Hepatocyte (in vitro differentiated cells): ENCODE results near the gene PRDX1. TPM values are rescaled to one million over a fixed set of nuclear protein-coding genes. Genes with fewer than 3 reads are reported as not detected.
"Not testable (repeated sequence)": the region's sequence is repeated elsewhere in the genome, so short reads cannot be mapped to it uniquely, and the experiment has no call there.

Experiments used
- DNase-seq: peaks from one replicate; pipeline ENCODE4 v3.0.0-alpha.2; 2016; ENCODE audit warnings: low spot score
- H2AFZ ChIP-seq: fragments of 200-600 bp; sonication (generic); 2 replicates; pipeline ENCODE4 v1.6.0; 2016; ENCODE audit warnings: antibody characterized with exemption, mild to moderate bottlenecking
- H3K27ac ChIP-seq: fragments of 200-600 bp; sonication (generic); 2 replicates; pipeline ENCODE4 v1.5.1; 2016; ENCODE audit warnings: mild to moderate bottlenecking
- H3K27me3 ChIP-seq: fragments of 200-600 bp; sonication (generic); 2 replicates; pipeline ENCODE4 v1.6.1; 2016
- H3K36me3 ChIP-seq: fragments of 200-600 bp; sonication (generic); replicated peaks from 2 replicates; pipeline ENCODE4 v1.5.1; 2016; ENCODE audit warnings: low read depth; ENCODE audit not compliant: insufficient read depth
- H3K4me1 ChIP-seq: fragments of 200-600 bp; sonication (generic); 2 replicates; pipeline ENCODE4 v1.5.1; 2016; ENCODE audit warnings: mild to moderate bottlenecking, moderate library complexity; ENCODE audit not compliant: insufficient read depth
- H3K4me2 ChIP-seq: fragments of 200-600 bp; sonication (generic); 2 replicates; pipeline ENCODE4 v1.6.0; 2016
- H3K4me3 ChIP-seq: fragments of 200-600 bp; sonication (generic); 2 replicates; pipeline ENCODE4 v1.5.1; 2016; ENCODE audit warnings: mild to moderate bottlenecking
- H3K79me2 ChIP-seq: fragments of 200-600 bp; sonication (generic); 2 replicates; pipeline ENCODE4 v1.6.0; 2017; ENCODE audit warnings: mild to moderate bottlenecking
- H3K9me2 ChIP-seq: fragments of 200-600 bp; sonication (generic); replicated peaks from 2 replicates; pipeline ENCODE4 v1.6.0; 2017; ENCODE audit warnings: mild to moderate bottlenecking; ENCODE audit not compliant: insufficient read depth
- H3K9me3 ChIP-seq: fragments of 200-600 bp; sonication (generic); 2 replicates; pipeline ENCODE4 v1.5.1; 2016; ENCODE audit warnings: low read depth, mild to moderate bottlenecking
- H4K20me1 ChIP-seq: fragments of 200-600 bp; sonication (generic); 2 replicates; pipeline ENCODE4 v1.6.0; 2016; ENCODE audit warnings: mild to moderate bottlenecking; ENCODE audit not compliant: insufficient read depth, poor library complexity, severe bottlenecking
- EZH2 ChIP-seq: fragments of 200-600 bp; sonication (generic); IDR thresholded peaks from 2 replicates; pipeline ENCODE4 v1.6.1; 2016; ENCODE audit warnings: antibody characterized with exemption, mild to moderate bottlenecking, borderline replicate concordance
- EZH2phosphoT487 ChIP-seq: fragments of 200-600 bp; sonication (generic); IDR thresholded peaks from one replicate; pipeline ENCODE4 v1.6.1; 2018; ENCODE audit warnings: antibody characterized with exemption, mild to moderate bottlenecking, low read depth, moderate library complexity; ENCODE audit not compliant: unreplicated experiment, severe bottlenecking
- WGBS: methylation state at CpG from one replicate; pipeline ENCODE4 v1.1.6; 2016; ENCODE audit warnings: low lambda C conversion rate; ENCODE audit errors: missing lambda C conversion rate; 5-methylcytosine and 5-hydroxymethylcytosine counted together
- polyA plus RNA-seq: library from polyadenylated mRNA; unstranded; fragments of >200 nt; fragmentation: Nextera tagmentation; extraction: Ambion mirVana; gene quantifications from 2 replicates; pipeline ENCODE4 v1.2.1, GENCODE V29; 2016
- total RNA-seq: library from RNA; depleted of rRNA; stranded (reverse); fragments of >200 nt; gene quantifications from 2 replicates; pipeline ENCODE4 v1.2.3, GENCODE V29; 2014
- TF ChIP-seq, protein P1 (sequence below): fragments of 200-600 bp; sonication (generic); IDR thresholded peaks from 2 replicates; pipeline ENCODE4 v1.5.1; 2016; ENCODE audit warnings: antibody characterized with exemption, mild to moderate bottlenecking; ENCODE audit not compliant: poor library complexity

PRDX1 gene
- total and polyA plus RNA-seq, 2 experiments from 2014 or later, result 523 to 660 TPM

DNA sequence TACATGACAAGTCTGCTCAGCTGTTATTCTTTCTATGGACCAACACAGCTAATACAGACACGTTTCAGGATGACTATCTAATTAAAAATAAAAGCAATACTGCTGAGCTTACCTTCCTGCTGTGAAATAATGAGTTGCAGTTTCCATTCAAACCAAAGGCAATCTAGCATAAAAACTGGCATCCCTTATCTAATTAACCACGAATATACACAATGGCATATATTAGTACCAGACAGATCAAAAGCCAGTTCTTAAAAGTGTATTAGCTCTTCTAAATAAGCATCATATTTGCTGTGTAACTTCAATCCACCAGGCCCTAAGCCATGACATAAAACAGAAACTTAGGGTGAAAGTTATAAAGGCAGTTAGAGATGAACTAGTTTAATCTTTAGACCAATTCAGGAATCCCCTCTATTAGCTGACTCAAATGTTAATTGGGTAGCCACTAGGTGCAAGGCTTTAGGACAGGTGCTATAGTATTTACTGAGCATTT, 51.3 kb downstream of the PRDX1 start:
- DNase-seq, result no peak
- Histone ChIP-seq H3K4me1 (no peaks in the 10 kb centered on the region), H3K9me3 (no peaks in the 10 kb centered on the region), H3K79me2 (peaks cover 10% of the 10 kb centered on the region), H3K27me3 (no peaks in the 10 kb centered on the region), H3K4me3 (no peak overlapping the region), H4K20me1 (no peaks in the 10 kb centered on the region), H3K4me2 (no peak overlapping the region), H3K9me2 (no peaks in the 10 kb centered on the region), H2AFZ (no peak overlapping the region), H3K27ac (no peak overlapping the region), H3K36me3 (no peaks in the 10 kb centered on the region)
- TF ChIP-seq, protein P1, sequence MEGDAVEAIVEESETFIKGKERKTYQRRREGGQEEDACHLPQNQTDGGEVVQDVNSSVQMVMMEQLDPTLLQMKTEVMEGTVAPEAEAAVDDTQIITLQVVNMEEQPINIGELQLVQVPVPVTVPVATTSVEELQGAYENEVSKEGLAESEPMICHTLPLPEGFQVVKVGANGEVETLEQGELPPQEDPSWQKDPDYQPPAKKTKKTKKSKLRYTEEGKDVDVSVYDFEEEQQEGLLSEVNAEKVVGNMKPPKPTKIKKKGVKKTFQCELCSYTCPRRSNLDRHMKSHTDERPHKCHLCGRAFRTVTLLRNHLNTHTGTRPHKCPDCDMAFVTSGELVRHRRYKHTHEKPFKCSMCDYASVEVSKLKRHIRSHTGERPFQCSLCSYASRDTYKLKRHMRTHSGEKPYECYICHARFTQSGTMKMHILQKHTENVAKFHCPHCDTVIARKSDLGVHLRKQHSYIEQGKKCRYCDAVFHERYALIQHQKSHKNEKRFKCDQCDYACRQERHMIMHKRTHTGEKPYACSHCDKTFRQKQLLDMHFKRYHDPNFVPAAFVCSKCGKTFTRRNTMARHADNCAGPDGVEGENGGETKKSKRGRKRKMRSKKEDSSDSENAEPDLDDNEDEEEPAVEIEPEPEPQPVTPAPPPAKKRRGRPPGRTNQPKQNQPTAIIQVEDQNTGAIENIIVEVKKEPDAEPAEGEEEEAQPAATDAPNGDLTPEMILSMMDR, result no peak
- TF ChIP-seq EZH2 (no peak), EZH2phosphoT487 (no peak)
- WGBS, result 64% methylated on average over 2 of the region's 2 CpGs

DNA sequence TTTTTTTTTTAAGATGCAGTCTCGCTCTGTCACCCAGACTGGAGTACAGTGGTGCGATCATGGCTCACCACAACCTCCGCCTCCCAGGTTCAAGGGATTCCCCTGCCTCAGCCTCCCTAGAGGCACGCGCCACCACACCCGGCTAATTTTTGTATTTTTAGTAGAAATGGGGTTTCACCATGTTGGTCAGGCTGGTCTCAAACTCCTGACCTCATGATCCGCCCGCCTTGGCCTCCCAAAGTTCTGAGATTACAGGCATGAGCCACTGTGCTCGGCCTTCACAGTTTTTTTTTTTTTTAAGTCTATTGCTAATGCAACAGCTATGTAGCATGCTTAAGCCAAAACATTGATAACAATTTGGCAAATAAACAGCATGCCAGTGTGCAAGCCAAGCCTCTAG, 54.3 kb downstream of the PRDX1 start:
- not testable (repeated sequence) for H3K27ac ChIP-seq, H3K27me3 ChIP-seq, H3K9me2 ChIP-seq, H3K9me3 ChIP-seq, DNase-seq, H4K20me1 ChIP-seq, H3K4me1 ChIP-seq, H3K4me2 ChIP-seq, H3K36me3 ChIP-seq, H2AFZ ChIP-seq, H3K4me3 ChIP-seq, H3K79me2 ChIP-seq
- 94% methylated on average over 9 of the region's 9 CpGs for WGBS

DNA sequence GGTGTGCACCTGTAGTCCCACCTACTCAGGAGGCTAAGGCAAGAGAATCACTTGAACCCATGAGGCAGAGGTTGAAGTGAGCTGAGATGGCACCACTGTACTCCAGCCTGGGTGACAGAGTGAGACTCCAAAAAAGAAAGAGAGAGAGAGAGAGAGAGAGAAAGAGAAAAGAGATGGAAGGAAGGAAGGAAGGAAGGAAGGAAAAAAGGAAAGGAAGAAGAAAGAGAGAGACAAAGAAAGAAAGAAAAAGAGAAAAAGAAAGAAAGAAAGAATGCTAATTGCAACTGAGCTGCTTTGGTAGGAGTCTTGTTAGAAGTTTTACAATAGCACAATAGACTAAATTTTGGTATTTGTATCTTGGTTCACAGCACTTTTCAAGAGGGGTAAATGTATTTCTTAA, 56.4 kb downstream of the PRDX1 start:
- H3K4me1 ChIP-seq, result no peaks in the 10 kb centered on the region
- DNase-seq, result no peak
- H3K4me2 ChIP-seq, result no peak overlapping the region
- no peaks in the 10 kb centered on the region for H3K9me2 ChIP-seq
- H3K4me3 ChIP-seq, result no peak overlapping the region
- H3K9me3 ChIP-seq, result no peaks in the 10 kb centered on the region
- no peaks in the 10 kb centered on the region for H3K36me3 ChIP-seq
- no peaks in the 10 kb centered on the region for H3K27me3 ChIP-seq
- H4K20me1 ChIP-seq, result no peaks in the 10 kb centered on the region
- H3K79me2 ChIP-seq, result peaks cover 14% of the 10 kb centered on the region
- no peak overlapping the region for H2AFZ ChIP-seq
- TF ChIP-seq EZH2phosphoT487, result no peak
- no peak overlapping the region for H3K27ac ChIP-seq

Other genes with a start within 250 kb of the PRDX1 start
- 3.9 and 6.2 TPM in 2 replicates for gene HPDL, start 195.0 kb downstream of the PRDX1 start, total RNA-seq
- gene HPDL, start 195.0 kb downstream of the PRDX1 start, polyA plus RNA-seq, result 5.1 and 5.8 TPM in 2 replicates
- gene TOE1, start 181.7 kb downstream of the PRDX1 start, total RNA-seq, result 10.4 and 10.6 TPM in 2 replicates
- gene TOE1, start 181.7 kb downstream of the PRDX1 start, polyA plus RNA-seq, result 12.2 and 17.4 TPM in 2 replicates
- gene MUTYH, start 181.4 kb downstream of the PRDX1 start, total RNA-seq, result 16.6 and 23.5 TPM in 2 replicates
- gene MUTYH, start 181.4 kb downstream of the PRDX1 start, polyA plus RNA-seq, result 24.9 and 29.6 TPM in 2 replicates
- 8.2 and 8.6 TPM in 2 replicates for gene TESK2, start 30.7 kb downstream of the PRDX1 start, total RNA-seq
- gene TESK2, start 30.7 kb downstream of the PRDX1 start, polyA plus RNA-seq, result 6.2 and 6.4 TPM in 2 replicates
- gene CCDC163, start 21.8 kb downstream of the PRDX1 start, total RNA-seq, result 0.60 and 1.2 TPM in 2 replicates
- 0.62 and 3.3 TPM in 2 replicates for gene CCDC163, start 21.8 kb downstream of the PRDX1 start, polyA plus RNA-seq
- 5.7 and 11.5 TPM in 2 replicates for gene MMACHC, start 21.6 kb downstream of the PRDX1 start, total RNA-seq
- 0.86 and 2.2 TPM in 2 replicates for gene MMACHC, start 21.6 kb downstream of the PRDX1 start, polyA plus RNA-seq
- 174 and 186 TPM in 2 replicates for gene AKR1A1, start 28.9 kb upstream of the PRDX1 start, total RNA-seq
- gene AKR1A1, start 28.9 kb upstream of the PRDX1 start, polyA plus RNA-seq, result 235 and 271 TPM in 2 replicates
- gene NASP, start 62.2 kb upstream of the PRDX1 start, total RNA-seq, result 64.3 and 82.6 TPM in 2 replicates
- gene NASP, start 62.2 kb upstream of the PRDX1 start, polyA plus RNA-seq, result 68.6 and 83.0 TPM in 2 replicates
- gene CCDC17, start 102.2 kb upstream of the PRDX1 start, total RNA-seq, result 1.3 and 1.4 TPM in 2 replicates
- 0.73 and 1.4 TPM in 2 replicates for gene CCDC17, start 102.2 kb upstream of the PRDX1 start, polyA plus RNA-seq
- gene GPBP1L1, start 164.6 kb upstream of the PRDX1 start, total RNA-seq, result 95.8 and 115 TPM in 2 replicates
- 56.9 and 67.9 TPM in 2 replicates for gene GPBP1L1, start 164.6 kb upstream of the PRDX1 start, polyA plus RNA-seq
- 30.1 and 33.5 TPM in 2 replicates for gene TMEM69, start 166.3 kb upstream of the PRDX1 start, total RNA-seq
- gene TMEM69, start 166.3 kb upstream of the PRDX1 start, polyA plus RNA-seq, result 30.6 and 36.5 TPM in 2 replicates
- 10.0 and 14.4 TPM in 2 replicates for gene IPP, start 228.8 kb upstream of the PRDX1 start, total RNA-seq
- gene IPP, start 228.8 kb upstream of the PRDX1 start, polyA plus RNA-seq, result 11.9 and 15.3 TPM in 2 replicates